GM18498 (cell line): ENCODE data around the gene CACNB2.
"Not testable (repeated sequence)": the region's sequence is repeated elsewhere in the genome, so short reads cannot be mapped to it uniquely, and the experiment has no call there.

Experiments
- ATAC-seq: cut with Tn5 transposase; IDR thresholded peaks from one replicate; pipeline ENCODE4 v1.9.1; 2021; ENCODE audit warnings: mild to moderate bottlenecking, moderate library complexity; ENCODE audit not compliant: unreplicated experiment

The CACNB2 gene

DNA sequence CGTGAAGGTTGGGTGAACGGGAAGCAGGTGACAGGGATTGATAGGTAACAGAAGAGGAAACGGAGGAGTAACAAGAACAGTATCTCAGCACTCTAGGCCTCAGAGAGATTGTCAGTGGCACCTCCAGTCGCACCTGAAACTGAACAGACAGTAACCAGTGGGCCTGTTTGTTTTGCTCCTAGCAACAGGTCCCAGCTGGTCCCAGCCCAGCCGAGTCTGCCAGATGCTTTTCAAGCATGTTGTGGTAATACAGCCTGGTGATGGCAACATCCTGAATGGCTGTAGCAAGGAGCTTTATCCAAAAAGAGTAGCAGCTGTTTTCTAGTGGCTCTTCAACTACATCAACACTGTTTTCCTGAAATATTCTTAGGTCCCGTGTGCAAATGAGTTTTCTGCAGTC is 4.7 kb downstream of the CACNB2 start:
- no peak for ATAC-seq

DNA sequence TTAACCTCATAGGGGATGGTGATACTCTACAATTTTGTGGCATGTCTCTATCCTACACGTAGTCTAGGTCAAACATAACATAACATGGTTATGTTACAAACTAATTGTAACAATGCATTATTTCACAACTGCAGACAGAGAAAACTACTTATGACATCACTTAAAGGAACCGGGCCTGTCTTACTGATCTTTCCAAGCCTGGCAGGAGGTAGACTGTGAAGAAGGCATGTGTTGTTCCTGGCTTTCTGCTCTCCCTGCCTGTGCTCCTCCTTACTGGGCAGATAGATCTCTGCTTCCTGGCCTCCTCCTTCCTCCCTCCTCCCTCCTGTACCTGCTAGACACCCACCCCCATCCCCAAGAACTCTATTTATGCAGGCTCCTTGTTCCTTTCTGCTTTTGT is 5.4 kb downstream of the CACNB2 start:
- no peak for ATAC-seq

DNA sequence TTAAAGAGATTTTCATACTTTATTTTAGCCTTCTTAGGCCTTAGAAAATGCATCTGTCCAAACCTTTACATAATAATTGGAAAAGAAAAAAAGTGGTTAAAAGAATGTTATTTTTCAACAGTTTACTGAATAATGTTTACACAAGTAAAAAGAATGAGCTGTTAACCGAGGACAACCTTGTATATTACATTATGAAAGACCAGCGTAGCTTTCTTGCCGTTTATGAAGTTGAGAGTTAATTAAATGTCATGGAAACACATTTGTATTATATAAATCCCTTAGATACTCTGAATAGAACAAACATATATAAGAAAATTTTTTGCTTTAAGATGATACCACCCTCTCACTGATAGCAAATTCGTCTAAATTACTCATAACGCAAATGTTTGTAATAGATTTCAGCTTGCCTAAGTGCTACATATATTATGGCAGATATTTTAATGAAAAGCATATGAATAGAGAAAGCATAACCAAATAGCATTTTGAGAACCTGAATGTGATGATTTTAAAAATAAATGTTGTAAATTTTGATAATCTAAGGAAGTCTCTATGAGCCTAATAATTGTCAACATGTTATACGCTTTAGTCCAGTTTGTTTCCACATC is 9.1 kb downstream of the CACNB2 start:
- ATAC-seq: no peak

DNA sequence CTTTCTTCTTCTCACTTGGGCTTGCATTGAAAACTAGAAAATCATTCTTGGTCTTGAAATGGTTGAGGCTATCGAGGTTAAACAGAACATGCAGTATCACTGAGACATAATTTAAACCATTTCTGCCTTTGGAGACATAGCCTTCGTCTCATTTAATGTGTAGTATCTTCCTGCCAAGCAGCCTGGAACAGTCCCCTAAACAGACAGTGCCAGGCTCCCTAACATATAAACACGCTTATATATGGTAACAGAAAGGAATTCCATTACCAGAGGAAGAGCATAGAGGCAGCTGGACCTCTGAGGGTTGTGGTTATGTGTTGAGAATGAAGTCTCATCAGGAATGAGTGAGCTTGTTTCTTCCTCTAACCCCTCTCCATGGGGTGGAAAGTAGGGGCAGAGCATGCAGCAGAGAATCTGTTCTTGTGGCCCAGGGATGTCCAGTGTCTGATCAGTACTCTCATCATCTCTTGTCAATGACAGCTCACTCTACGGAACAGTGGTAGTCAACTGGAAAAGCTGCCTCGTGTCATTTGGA is 11.2 kb downstream of the CACNB2 start:
- no peak for ATAC-seq

DNA sequence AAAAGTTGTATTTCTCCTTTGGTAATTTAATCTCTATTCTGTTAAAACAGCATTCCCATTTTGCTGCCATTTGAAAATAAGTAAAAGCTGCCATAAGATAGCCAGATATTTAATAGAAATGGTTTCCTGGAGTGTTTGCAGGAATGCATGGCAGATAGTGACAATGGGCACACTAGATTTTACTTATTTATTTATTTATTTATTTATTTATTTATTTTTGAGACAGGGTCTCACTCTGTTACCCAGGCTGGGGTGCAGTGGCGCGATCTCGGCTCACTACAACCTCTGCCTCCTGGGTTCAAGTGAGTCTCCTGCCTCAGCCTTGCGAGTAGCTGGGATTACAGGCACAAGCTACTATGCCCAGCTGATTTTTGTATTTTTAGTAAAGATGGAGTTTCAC is 13.2 kb downstream of the CACNB2 start:
- ATAC-seq: not testable (repeated sequence)

DNA sequence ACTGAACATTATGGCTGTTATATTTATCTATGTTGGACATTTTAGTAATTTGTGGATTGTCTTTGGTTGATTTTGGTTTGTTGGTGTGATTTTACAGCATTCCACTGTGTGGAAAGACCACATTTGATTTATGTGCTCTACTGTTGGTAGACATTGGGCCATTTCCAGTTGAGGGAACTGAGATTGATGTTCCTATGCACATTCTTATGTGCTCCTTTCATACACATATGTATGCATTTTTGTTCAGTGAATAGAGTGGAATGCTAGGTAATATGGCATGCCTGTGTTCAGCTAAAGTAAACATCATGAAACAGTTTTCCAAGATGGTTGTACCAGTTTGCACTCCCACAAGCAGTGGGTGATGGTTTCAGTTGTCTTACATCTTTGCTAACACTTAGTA is 15.1 kb downstream of the CACNB2 start:
- no peak for ATAC-seq

DNA sequence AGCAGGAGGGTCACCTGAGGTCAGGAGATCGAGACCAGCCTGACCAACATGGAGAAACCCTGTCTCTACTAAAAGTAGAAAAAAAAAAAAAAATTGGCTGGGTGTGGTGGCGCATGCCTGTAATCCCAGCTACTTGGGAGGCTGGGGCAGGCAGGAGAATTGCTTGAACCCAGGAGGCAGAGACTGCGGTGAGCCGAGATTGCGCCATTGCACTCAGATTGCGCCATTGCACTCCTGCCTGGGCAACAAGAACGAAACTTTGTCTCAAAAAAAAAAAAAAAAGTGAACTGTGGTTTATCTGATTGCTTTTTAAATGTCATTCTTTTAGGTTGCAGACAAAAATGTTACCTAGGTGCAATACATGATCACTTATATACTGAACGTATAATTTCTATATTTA is 16.6 kb downstream of the CACNB2 start:
- ATAC-seq: not testable (repeated sequence)

DNA sequence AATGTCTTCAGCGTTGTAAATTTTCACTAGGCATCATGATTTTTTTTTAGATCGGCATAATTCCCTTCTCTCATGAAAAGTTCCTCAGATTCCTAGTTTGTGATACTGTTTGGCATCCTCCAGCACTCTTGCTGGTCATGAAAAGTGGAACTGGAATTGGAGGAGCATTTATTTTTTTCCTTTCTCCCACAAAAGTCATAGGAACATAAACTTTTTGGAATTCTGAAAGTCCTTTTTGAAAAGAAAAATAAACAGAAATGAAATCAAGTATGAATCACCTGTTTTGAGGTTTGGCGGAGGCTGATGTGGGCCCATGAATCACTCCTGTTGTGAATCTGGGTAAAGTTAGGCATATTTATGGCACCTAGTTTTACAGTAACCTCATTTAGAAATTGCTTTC is 17.7 kb downstream of the CACNB2 start:
- no peak for ATAC-seq

DNA sequence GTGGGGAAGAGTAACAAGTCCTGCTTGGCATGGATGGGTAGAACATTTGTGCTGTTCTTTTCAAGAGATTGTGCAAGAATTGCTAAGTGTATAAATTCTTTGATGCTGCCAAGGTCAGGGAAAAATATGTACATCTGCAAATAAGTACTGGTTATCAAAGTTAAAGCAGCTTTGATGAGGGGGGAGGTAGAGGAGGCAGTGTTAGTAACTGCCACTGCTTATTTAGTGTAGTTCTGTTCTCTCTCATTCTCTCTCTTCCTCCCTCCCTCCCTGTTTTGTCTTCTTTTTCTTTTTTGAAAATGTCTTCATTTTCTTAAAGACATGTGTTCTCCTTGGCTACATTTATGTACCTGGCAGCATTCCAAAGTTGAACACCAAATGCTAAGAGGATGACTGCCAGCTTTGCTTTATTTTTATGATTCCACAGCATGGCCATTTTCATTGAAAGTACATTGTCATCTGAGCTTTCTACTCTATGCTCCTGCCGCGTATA is 18.6 kb downstream of the CACNB2 start:
- no peak for ATAC-seq

DNA sequence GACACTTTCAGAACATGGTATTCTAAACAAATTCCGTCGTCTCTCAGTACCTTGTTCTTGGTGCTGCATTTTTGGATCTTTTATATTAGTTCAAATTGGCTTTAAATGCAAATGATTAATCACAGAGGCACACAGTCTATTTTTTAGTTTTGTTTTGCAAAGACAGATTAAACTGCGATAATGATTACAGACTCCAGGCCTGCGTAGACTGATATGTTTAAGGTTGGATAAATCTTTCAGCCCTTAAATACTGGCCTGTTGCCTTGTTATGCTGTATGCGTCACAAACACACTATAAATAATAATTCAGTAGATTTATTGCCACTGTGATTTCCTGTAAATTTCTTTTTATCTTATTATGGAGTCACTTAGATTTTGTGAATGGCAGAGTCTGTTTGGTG is 19.3 kb downstream of the CACNB2 start:
- no peak for ATAC-seq

DNA sequence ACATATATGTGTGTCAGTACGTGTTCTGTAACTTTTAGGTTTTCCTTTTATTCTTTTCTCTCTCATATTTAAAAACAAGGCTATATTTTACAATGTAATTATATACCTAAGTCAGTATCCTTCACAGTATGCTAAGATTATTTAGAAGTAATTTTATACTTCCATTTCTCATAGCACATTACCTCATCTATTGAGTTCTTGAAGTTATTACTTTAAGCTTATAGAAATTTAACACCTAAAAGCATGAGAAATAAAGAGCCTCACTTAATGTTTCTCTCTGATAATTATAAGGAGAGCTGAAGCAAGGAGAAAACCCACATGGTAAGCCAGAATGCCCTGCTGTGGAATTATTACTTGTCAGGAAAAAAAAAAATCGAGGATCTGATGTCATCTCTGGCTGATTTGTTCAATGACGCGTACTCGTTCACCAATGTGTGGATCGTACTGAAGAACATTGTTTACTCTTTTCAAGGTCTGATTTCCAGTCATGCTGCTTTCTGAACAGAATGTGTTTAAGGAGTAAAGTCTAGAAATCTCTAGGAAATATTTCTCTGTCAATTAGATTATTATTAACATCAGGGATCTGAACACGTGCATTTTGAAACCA is 21.9 kb downstream of the CACNB2 start:
- ATAC-seq: no peak

DNA sequence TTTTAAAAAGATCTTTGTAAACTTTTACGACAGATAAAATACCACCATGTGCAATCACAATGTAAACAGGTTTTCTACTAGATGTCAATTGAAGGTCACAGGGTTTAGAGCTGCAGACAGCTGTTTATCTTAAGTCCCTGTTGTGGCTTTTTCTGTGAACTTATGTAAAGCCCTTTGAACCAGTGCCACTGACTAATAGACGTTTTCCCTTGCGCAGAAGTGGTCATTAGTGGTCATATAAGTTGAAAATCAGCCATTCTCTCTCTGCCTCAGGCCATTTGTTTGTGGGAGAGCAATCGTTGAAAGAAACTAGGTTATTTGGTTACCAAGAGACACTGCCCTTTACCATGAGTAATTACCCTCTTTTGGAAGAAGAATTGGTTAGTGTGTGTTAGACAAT is 23.9 kb downstream of the CACNB2 start:
- ATAC-seq: no peak

DNA sequence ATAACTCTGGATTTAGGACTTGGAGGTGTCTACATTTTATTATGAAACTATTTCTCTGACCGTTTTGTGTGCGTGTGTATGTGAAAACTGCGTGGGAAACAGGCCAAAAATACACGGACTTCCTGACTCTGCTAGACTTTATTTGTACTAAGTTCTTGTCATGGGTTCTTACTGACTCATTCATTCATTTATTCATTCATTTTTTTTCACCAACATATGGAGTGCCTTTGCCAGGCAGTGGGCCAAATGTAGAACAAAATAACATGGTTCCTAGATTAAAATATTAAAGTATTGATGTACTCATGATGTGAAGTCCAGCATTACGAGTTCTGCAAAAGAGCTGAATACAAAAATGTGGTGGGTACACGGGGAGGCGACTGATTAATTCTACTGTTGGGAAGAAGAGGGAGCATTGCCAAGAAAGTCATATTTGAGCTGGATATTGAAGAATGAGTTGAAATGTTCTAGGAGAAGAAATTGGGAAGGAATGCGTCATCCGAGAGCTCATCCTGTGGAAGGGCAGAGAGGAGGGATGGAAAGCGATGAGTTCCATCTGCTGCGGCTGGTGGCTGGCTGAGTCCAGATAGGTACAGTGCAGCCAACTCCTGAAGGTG is 24.6 kb downstream of the CACNB2 start:
- no peak for ATAC-seq

DNA sequence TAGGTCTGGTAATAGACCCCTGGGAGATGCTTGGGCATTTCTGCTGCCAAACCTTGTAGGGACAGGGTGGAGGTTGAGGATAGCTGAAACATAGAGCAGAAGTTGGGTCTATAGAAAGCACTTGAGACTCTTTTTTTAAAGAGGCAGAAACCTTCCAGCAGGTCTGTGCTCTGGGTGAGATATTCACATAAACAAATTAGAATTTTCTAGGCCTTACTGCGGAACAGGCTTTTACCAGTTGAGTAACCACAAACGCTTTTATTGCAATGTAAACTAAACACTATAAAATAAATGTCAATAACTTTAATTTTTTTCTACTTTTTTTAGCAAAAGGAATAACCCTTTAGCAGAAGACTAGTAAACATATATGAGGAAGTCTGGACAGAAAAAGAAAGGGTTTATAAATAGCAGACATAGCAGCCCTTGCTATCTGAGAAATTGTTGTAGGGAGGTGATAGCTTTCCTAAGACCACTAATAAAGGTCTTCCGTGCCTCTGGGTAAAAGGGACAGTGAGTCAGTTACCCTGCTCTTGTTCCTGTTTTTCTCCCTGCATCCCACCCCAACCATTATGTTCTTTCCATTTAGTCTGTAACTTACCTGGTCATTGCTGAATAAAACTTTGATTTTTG is 38.7 kb downstream of the CACNB2 start:
- ATAC-seq: no peak

DNA sequence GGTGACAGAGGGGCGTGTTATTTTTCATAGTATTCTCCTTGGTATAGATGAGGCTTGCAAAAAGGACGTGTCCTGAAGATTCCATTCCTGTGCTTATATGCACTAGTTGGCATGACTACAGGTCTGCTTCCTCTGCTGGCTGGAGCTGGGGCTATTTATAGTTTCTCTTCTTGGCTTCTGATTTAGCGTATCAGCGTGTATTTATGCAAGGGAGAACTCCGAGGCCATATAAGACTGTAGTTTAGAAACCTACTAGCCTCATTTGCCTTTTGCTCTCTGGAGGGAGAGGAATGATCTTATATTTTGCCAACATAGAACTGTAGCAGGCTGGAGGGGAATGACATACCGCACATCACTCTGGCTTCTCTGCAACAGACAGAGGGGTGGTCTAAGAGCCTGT is 39.7 kb downstream of the CACNB2 start:
- ATAC-seq: no peak

DNA sequence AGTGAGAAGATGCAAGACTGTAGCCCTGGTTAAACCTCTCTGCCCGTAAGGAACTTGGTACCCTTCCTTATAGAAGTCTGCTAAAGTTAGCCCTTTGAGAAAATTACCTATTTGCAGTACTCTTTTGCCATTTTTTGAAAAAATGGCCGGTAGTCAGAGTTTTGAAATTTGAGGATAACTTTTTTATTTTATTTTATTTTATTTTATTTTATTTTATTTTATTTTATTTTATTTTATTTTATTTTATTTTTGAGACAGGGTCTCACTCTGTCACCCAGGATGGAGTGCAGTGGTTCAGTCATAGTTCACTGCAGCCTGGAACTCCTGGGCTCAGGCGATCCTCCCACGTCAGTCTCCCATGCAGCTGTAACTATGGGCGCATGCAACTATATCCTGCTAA is 41.2 kb downstream of the CACNB2 start:
- not testable (repeated sequence) for ATAC-seq

DNA sequence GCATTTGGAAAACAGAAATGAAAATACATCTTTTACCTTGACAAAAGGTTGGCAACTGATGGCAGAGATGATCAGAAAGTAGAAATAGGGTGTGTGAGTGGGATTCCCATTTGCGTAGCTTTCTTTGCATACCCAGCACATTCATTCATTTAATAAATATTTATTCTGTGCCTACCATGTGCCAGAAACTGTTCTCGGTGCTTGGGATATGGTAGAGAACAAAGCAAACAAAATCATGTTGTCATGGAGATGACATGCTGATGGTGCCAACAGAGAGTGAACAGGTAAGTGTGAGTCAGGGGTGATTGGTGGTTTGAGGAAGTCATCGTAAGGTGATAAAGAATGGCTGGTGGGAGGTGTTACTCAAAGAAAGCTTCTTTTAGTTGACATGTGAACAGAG is 45.4 kb downstream of the CACNB2 start:
- no peak for ATAC-seq

DNA sequence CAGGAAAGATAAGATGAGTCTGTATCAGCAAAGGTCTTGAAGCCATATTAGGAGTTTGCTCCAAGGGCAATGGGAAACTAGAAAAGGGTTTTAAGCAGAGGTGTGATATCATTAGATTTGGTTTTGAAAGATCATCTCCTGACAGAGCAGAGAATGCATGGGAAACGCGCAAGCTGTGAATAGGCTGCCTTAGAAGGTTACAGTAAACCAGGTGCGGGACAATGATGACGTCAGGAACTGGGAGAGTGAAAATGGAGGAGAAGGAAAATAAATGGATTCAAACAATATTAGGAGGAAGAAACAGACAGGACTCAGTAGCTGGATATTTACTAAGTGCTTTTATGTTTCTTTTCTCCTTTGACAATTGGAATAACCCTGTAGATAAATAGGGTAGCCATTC is 50.6 kb downstream of the CACNB2 start:
- ATAC-seq: no peak

DNA sequence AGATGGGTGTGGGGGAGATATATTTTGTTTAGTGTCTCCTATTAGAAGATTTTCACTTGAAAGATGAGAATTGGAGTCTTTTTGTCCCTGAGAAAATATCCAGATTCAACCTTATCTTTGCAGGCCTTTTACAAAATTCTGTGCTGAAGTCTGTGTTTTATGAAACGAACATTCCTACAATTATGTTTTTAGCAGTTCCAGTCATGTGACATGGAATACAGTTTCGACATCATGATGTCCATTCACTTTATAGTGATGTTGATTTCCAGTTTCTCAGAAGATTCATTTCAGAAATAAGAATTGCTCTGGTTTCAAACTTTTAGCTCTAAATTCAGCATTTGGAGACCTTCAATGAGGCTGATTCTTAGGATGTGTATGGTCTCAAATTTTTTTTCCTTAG is 54.4 kb downstream of the CACNB2 start:
- no peak for ATAC-seq

DNA sequence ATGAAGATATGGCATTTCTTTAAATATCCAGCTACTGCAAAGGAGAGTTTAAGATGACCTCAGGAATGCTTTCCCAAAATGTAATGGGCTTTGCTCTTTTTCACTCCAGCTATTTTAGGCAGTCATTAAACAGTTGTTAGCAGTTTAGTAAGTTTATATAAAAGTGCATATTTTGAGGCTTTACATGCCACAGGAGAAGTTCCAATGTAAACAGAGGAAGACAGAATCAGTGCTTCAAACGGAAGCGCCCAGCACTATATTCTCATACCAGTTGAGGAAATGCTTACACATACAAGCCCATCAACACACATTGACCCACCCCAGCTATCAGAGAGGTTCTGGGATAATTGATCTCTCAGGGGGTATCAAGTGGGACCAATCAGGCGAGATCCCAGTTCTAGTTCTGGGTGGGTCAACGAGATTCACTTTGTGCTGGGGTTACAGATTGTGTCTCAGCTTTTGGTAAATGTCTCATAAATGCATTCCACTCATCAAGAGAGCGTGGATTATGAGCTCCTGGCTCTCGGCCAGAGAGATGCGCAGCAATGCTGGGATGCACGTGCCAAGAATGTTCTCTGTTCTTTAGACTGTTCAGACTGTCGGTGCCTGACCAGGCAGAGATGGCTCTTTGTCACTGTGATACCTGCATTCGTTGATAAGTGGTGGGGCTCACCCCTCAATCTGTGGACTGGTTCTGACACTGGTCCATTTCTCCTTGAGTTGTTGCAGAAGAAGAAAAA is 55.0 kb downstream of the CACNB2 start:
- ATAC-seq: no peak
